G401 (cell line): ENCODE data around the gene KAZN. TPM values are rescaled to one million over a fixed set of nuclear protein-coding genes. Genes with fewer than 3 reads are reported as not detected.

ENCODE experiments used
- DNase-seq: peaks from one replicate; pipeline ENCODE4 v3.0.0-alpha.2; 2015; ENCODE audit warnings: low spot score
- in situ Hi-C: cut with HindIII; loops from 2 replicates; pipeline ENCODE4 v1.10.0; 2016; ENCODE audit warnings: low sequenced_read_pairs, mixed read lengths
- total RNA-seq: library from RNA; depleted of rRNA; stranded (reverse); fragments of >200 nt; shearing (Covaris generic); gene quantifications from 2 replicates; pipeline ENCODE4 v1.2.3, GENCODE V29; 2014

Gene KAZN
- total RNA-seq, 1 experiment from 2014 or later = 9.8 TPM

DNA sequence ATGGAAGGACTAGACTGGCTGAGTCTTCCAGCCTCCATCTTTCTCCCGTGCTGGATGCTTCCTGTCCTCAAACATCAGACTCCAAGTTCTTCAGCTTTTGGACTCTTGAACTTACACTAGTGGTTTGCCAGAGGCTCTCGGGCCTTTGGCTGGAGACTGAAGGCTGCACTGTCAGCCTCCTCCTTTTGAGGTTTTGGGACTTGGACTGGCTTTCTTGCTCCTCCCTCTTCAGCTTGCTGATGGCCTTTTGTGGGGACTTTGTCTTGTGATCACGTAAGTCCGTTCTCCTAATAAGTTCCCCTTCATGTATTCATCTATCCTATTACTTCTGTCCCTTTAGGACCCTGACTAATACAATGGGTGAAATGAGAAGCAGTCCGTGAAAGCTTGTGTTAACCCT, 196.4 kb downstream of the KAZN start:
- in situ Hi-C loops = no loop called here
- no peak for DNase-seq

DNA sequence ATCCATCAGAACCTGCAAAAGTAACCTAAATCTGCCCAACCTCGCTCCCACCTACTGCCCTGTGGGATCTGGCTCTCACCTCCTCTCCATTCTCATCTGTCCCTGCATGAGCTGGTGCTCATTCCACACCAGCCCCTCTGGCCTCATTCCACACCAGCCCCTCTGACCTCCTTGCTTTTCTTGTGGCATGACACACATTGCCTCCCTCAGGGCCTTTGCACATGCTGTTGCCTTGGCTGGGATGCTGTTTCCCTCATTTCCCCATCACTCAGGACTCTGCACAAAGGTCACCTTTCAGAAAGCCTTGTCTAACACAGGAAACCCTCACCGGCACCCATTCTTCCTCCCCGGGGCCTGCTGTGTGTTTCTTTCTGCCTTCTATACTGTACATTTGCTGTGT, 197.1 kb downstream of the KAZN start:
- in situ Hi-C loops = no loop called here
- DNase-seq = no peak

- in situ Hi-C loops = no loop called here
These were observed 201.5 kb downstream of the KAZN start for GRCh38 chr1:14800014-14800413.

GRCh38 chr1:14800500-14801076, 202.1 kb downstream of the KAZN start:
- in situ Hi-C loops = no loop called here
- DNase-seq = no peak

More at GRCh38 chr1:14800014-14800413, 201.5 kb downstream of the KAZN start:
- DNase-seq = no peak

GRCh38 chr1:14803002-14803789, 204.7 kb downstream of the KAZN start:
- in situ Hi-C loops = no loop called here
- DNase-seq = peak; percentile 61

- no peak for DNase-seq
- in situ Hi-C loops = no loop called here
These were observed 206.1 kb downstream of the KAZN start for GRCh38 chr1:14804626-14805025.

DNA sequence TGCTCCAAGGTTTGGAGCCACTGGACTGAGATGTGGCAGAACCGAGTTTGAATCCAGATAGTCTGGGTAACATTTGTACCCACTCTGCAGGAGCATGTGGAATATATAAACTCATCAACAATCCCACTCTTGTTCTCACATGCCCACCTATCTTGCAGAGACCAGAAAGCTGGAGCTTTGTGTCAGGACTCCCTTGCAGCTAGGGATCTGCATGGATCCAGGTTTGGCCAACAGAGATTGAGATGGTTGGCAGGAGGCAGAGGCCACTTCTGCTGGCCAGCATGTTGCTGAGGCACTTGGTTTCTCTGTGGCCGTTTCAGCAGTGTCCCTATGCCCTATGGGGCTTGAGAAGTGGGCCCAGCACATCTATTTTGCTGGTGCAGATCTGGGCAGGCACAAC, 208.3 kb downstream of the KAZN start:
- DNase-seq = no peak
- in situ Hi-C loops = no loop called here

DNA sequence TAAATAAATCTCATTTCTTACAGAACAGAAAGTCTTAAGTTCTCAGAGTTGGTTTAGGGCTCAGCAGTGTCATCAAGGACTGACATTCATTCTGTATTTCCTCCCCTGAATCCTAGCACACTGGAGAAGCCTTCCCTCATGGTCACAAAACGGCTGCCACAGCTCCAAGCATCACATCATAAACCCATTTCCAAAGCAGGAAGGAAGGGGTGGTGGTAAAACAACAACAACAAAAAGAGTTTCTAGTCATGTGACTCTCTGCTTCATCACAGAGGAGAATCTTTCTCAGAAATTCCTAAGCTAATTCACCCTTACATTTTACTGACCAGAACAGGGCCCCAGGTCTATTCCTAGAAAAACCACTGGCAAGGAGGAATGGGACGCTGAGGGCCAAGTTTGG, 210.3 kb downstream of the KAZN start:
- in situ Hi-C loops = no loop called here
- DNase-seq = no peak

DNA sequence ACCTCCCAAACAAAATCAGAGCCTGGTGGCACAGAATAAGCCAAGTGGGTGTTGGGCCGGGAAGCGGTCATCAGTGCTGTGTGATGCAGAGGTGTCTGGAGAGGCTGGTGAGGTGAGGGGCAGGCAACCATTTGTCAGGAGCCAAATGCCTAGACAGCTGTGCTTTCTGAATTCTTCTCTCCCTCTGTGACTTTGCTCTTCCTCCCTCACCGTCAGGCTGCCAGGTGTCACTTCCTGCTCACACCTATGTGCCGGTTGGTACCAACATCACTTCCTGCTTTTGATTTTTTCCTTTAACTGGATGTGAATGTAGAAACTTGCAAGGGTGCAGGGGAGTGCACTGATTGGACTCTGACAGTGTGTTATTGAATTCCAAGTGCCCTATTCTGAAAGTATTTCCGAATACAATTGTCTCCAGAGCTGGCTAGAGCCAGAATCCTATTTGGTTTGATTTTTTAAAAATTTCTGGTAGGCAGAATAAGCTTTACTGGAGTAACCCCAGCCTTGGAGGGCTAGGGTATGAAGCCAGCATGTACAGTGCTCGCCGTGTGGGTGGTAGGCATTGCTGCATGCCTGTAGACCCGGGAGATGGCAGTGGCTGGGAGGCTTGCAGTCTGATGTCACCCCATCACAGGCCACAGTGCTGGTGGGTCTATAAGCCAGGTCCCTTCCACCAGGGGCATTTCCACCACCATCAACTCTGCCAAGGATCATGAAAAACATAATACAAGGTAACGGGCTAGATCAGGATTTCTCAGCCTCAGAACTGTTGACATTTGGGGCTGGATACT, 210.9 kb downstream of the KAZN start:
- DNase-seq = no peak
- in situ Hi-C loops = no loop called here

DNA sequence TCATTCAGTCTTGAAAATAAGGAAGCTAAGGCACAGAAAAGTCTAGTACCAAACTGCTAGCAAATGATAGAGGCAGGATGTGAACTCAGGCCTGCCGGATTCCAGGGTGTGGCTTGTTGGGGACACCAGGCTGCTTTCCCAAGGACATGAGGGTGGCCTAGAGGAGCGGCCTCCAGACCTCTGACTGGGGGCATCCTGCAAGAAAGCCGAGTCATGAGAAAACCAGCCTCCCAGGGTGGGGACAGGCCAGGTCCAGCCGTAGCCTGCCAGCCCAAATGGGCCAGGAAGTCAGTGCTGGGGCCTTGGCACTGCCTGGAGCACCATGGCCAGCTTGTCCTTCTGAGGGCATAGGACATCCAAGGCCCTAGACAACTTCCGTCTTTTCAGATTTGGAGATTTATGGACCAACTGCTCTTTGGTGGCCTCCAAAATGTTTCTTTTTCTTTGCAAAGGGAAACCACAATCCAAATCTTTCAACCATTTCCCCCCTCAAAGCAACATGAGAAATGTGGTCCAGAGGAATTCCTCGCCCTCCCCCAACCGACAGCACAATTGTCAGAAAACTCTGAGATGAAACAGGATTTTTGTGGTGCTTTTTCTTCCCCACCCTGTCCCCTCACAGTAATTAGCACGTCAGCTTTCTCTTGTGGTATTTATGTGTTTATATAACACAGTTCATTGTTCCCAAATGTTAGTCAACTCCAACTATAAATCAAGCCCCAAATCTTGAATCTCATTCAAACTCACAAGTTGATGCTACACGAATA, 212.3 kb downstream of the KAZN start:
- in situ Hi-C loops = no loop called here
- DNase-seq = no peak

- in situ Hi-C loops = no loop called here
- no peak for DNase-seq
These were observed 213.1 kb downstream of the KAZN start for GRCh38 chr1:14811573-14811972.

DNA sequence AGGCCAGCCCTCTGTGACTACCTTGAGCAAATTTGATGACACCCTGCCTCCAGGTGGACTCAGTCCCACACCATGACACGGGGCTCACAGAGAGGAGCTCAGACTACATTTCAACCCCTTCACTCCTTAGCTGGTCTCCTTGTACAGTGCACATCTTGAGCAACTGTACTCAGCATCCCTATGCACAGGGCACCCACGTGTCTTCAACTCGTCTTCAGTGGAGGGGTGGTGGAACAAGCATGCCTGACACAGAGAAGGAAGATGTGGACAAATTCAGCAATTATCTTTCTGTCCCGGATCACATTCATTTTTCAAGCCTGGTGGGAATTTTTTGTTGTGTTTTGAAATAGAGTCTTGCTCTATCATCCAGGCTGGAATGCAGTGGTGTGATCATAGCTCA, 213.7 kb downstream of the KAZN start:
- in situ Hi-C loops = no loop called here
- no peak for DNase-seq

GRCh38 chr1:14815175-14815877, 216.8 kb downstream of the KAZN start:
- in situ Hi-C loops = no loop called here

GRCh38 chr1:14817223-14818170, 219.0 kb downstream of the KAZN start:
- in situ Hi-C loops = no loop called here
- DNase-seq = no peak

More at GRCh38 chr1:14815175-14815877, 216.8 kb downstream of the KAZN start:
- peak; percentile 82 for DNase-seq

- in situ Hi-C loops = no loop called here
- DNase-seq = peak; percentile 33
These were observed 222.0 kb downstream of the KAZN start for GRCh38 chr1:14820295-14821085.

DNA sequence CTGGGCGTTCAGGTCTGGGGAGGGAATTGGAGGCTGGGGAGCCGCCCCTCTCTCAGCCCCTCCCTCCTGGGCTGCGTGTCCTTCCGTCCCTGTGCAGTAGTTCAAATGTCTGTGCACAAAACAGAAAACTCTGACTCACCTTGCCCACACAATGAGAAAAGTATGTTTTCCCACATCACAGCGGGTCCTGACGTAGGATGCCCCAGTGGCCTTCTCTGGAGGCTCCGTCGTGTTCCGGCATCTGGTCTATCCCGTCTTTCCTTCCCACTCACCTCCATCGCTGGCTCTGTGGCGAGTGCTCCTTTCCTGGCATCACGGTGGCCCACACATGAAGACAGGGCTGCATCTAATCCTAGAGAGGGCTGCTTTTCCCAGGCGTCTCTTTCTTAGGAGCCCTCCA, 224.0 kb downstream of the KAZN start:
- DNase-seq = no peak
- in situ Hi-C loops = no loop called here

GRCh38 chr1:14822996-14823395, 224.5 kb downstream of the KAZN start:
- in situ Hi-C loops = no loop called here
- no peak for DNase-seq
